OCI-LY1 (cell line): ENCODE results near the gene AIFM3.
"Not testable (repeated sequence)": the region's sequence is repeated elsewhere in the genome, so short reads cannot be mapped to it uniquely, and the experiment has no call there.

Experiments
- CTCF ChIP-seq: fragments of 200-600 bp; sonication (generic), shearing (Covaris generic); IDR thresholded peaks from 2 replicates; pipeline ENCODE4 v1.5.1; 2017; ENCODE audit warnings: mild to moderate bottlenecking, antibody characterized with exemption, low read length, moderate library complexity, mixed read lengths
- EZH2 ChIP-seq: fragments of 200-600 bp; sonication (generic), shearing (Covaris generic); IDR thresholded peaks from 2 replicates; pipeline ENCODE4 v1.8.0; 2017; ENCODE audit warnings: borderline replicate concordance, mixed run types, mild to moderate bottlenecking, antibody characterized with exemption, low read length, moderate library complexity, mixed read lengths

- not testable (repeated sequence) for TF ChIP-seq CTCF, EZH2
Observed at GRCh38 chr22:20935049-20935448, 32.0 kb upstream of the AIFM3 start.
